Thoracic aorta (tissue), 2 donors: Measurements from ENCODE around the gene DLL3. TPM values are rescaled to one million over a fixed set of nuclear protein-coding genes. Genes with fewer than 3 reads are reported as not detected.

ENCODE experiments used
- ATAC-seq: fragments of 150-250 bp; one replicate; pipeline ENCODE4 v1.8.0; 2017; ENCODE audit warnings: low read depth; ENCODE audit not compliant: insufficient number of reproducible peaks, low FRiP score
- DNase-seq: peaks from one replicate; pipeline ENCODE4 v3.0.0-alpha.2; 2020; ENCODE audit warnings: low spot score
- H3K27ac ChIP-seq, 2 donors: fragments of 200-600 bp; sonication (generic); 1 replicate in 1 of 2; 2 replicates in 1 of 2; pipeline ENCODE4 v1.5.1; 2016; ENCODE audit warnings: mild to moderate bottlenecking in 2 of 2, moderate library complexity in 2 of 2
- H3K27me3 ChIP-seq: fragments of 200-600 bp; sonication (generic); replicated peaks from 2 replicates; pipeline ENCODE4 v1.6.0; 2016; ENCODE audit warnings: mild to moderate bottlenecking; ENCODE audit not compliant: insufficient read depth
- H3K36me3 ChIP-seq: fragments of 200-600 bp; sonication (generic); one replicate; pipeline ENCODE4 v1.5.1; 2016
- H3K4me1 ChIP-seq, 2 donors: fragments of 200-600 bp; sonication (generic); 1 replicate in 1 of 2; 2 replicates in 1 of 2; pipeline versions ENCODE4 v1.5.1 to v1.6.0; 2016; ENCODE audit warnings: low read depth in 2 of 2, mild to moderate bottlenecking in 1 of 2; ENCODE audit not compliant: control insufficient read depth in 1 of 2
- H3K4me3 ChIP-seq: fragments of 200-600 bp; sonication (generic); 2 replicates; pipeline ENCODE4 v1.5.1; 2016; ENCODE audit warnings: mild to moderate bottlenecking
- H3K9me3 ChIP-seq: fragments of 200-600 bp; sonication (generic); 2 replicates; pipeline ENCODE4 v1.5.1; 2016
- CTCF ChIP-seq: fragments of 200-600 bp; sonication (generic); IDR thresholded peaks from one replicate; pipeline ENCODE4 v1.5.1; 2019; ENCODE audit warnings: antibody characterized with exemption
- total RNA-seq, 2 donors: library from RNA; depleted of rRNA; stranded (reverse); fragments of >200 nt; gene quantifications; one replicate each; pipeline versions ENCODE4 v1.1.0 to v1.2.3, GENCODE V29; 2016

The DLL3 gene
- total RNA-seq, 2 donors from 2014 or later, result not detected

GRCh38 chr19:39489756-39490155 lies 9.0 kb upstream of the DLL3 start:
- no peaks in the 10 kb centered on the region for H3K27me3 ChIP-seq
- no peak for ATAC-seq
- H3K27ac ChIP-seq, result no peak overlapping the region
- no peak for TF ChIP-seq CTCF
- peaks cover 38% of the 10 kb centered on the region for H3K36me3 ChIP-seq
- H3K9me3 ChIP-seq, result no peaks in the 10 kb centered on the region
- no peaks in the 10 kb centered on the region for H3K4me1 ChIP-seq
- no peak overlapping the region for H3K4me3 ChIP-seq
- DNase-seq, result no peak

GRCh38 chr19:39492225-39492624 lies 6.5 kb upstream of the DLL3 start:
- Histone ChIP-seq H3K36me3 (peaks cover 30% of the 10 kb centered on the region), H3K4me1 (no peaks in the 10 kb centered on the region), H3K4me3 (no peak overlapping the region), H3K9me3 (no peaks in the 10 kb centered on the region), H3K27ac (no peak overlapping the region), H3K27me3 (peaks cover 4% of the 10 kb centered on the region)
- ATAC-seq, result no peak
- no peak for TF ChIP-seq CTCF
- DNase-seq, result no peak

GRCh38 chr19:39492788-39493187 lies 6.0 kb upstream of the DLL3 start:
- Histone ChIP-seq H3K36me3 (peaks cover 27% of the 10 kb centered on the region), H3K27ac (no peak overlapping the region), H3K4me1 (peaks cover 2 to 3% of the 10 kb centered on the region in 2 donors), H3K27me3 (peaks cover 4% of the 10 kb centered on the region), H3K9me3 (no peaks in the 10 kb centered on the region), H3K4me3 (no peak overlapping the region)
- DNase-seq (no peak), ATAC-seq (no peak)
- TF ChIP-seq CTCF, result no peak

- Histone ChIP-seq H3K27ac (no peak overlapping the region), H3K9me3 (no peaks in the 10 kb centered on the region), H3K27me3 (peaks cover 4% of the 10 kb centered on the region), H3K4me1 (peaks cover 9 to 11% of the 10 kb centered on the region in 2 donors), H3K4me3 (no peak overlapping the region), H3K36me3 (peaks cover 9% of the 10 kb centered on the region)
- TF ChIP-seq CTCF, result no peak
- DNase-seq (no peak), ATAC-seq (no peak)
These were observed 4.1 kb upstream of the DLL3 start for GRCh38 chr19:39494661-39495060.

- TF ChIP-seq CTCF, result no peak
- peaks cover 4% of the 10 kb centered on the region for H3K27me3 ChIP-seq
- H3K27ac ChIP-seq, result no peak overlapping the region
- ATAC-seq (no peak), DNase-seq (no peak)
- H3K4me1 ChIP-seq, result peaks cover 9 to 11% of the 10 kb centered on the region in 2 donors
- no peak overlapping the region for H3K4me3 ChIP-seq
- H3K36me3 ChIP-seq, result no peaks in the 10 kb centered on the region
- H3K9me3 ChIP-seq, result no peaks in the 10 kb centered on the region
These were observed 2.7 kb upstream of the DLL3 start for GRCh38 chr19:39496063-39496462.
